ENCODE results near the gene DUSP12. TPM values are rescaled to one million over a fixed set of nuclear protein-coding genes. Genes with fewer than 3 reads are reported as not detected.

Gene DUSP12
- total and polyA plus RNA-seq, 9 of the 15 experiments (the other 6 are each of a cell fraction or from before 2014, with no cell fraction given): 10.4 to 81.4 (median 43.6) TPM

DNA sequence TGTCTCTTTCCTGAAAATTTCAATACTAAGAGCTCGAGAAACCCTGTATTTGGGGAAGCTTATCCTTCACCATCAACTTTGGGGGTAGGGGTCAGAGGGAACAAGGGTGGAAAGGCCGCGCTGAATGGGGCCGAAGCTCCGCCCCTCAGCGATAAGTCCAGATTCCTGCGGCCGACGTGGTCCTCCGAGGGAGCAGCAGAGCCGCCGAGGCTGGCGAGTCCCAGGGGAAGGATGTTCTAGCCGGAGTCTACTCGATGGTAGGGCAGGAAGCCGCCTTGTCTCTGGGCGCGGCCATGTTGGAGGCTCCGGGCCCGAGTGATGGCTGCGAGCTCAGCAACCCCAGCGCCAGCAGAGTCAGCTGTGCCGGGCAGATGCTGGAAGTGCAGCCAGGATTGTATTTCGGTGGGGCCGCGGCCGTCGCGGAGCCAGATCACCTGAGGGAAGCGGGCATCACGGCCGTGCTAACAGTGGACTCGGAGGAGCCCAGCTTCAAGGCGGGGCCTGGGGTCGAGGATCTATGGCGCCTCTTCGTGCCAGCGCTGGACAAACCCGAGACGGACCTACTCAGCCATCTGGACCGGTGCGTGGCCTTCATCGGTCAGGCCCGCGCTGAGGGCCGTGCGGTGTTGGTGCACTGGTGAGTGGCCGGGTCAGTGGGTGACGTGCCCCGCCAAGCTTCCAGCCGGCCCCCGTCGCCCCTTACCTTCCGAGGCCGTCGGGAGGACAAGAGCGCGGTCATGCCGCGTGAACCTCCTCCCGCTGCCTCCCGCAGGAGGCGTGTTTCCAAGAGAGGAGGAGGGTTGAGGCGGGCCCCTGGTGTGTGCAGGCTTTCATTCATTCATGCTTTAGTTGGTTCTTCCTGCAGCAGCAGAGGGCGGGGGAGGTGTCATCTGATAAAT is at the start of gene DUSP12 (continued):
- TF ChIP-seq, protein P1, sequence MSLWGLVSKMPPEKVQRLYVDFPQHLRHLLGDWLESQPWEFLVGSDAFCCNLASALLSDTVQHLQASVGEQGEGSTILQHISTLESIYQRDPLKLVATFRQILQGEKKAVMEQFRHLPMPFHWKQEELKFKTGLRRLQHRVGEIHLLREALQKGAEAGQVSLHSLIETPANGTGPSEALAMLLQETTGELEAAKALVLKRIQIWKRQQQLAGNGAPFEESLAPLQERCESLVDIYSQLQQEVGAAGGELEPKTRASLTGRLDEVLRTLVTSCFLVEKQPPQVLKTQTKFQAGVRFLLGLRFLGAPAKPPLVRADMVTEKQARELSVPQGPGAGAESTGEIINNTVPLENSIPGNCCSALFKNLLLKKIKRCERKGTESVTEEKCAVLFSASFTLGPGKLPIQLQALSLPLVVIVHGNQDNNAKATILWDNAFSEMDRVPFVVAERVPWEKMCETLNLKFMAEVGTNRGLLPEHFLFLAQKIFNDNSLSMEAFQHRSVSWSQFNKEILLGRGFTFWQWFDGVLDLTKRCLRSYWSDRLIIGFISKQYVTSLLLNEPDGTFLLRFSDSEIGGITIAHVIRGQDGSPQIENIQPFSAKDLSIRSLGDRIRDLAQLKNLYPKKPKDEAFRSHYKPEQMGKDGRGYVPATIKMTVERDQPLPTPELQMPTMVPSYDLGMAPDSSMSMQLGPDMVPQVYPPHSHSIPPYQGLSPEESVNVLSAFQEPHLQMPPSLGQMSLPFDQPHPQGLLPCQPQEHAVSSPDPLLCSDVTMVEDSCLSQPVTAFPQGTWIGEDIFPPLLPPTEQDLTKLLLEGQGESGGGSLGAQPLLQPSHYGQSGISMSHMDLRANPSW (CRISPR knock-in tag; IDR thresholded peaks at IDR 0.05): peak; percentile 93
- TF ChIP-seq ZNF584 (CRISPR knock-in tag; IDR thresholded peaks at IDR 0.05; ENCODE audit: low read depth) (no peak), XRCC5 (IDR thresholded peaks at IDR 0.05; ENCODE audit: low read depth, low read length) (no peak), TBL1XR1 (IDR thresholded peaks at IDR 0.05; ENCODE audit: low read length in 2 of 2) (peak in 1 of 2 experiments; percentile 31; a peak in 1 of 4 replicates), SAP30 (IDR thresholded peaks at IDR 0.05; ENCODE audit: borderline replicate concordance, insufficient read depth, low read depth, low read length, poor library complexity, severe bottlenecking) (peak; percentile 98), GTF2F1 (IDR thresholded peaks at IDR 0.05; ENCODE audit: low read depth, low read length) (no peak), MCM3 (IDR thresholded peaks at IDR 0.05) (no peak), E2F3 (CRISPR knock-in tag; IDR thresholded peaks at IDR 0.05) (peak; percentile 66; the same call in 1 of the 2 replicates), ZFPM2 (CRISPR knock-in tag; IDR thresholded peaks at IDR 0.05) (no peak), ZNF324 (CRISPR knock-in tag; IDR thresholded peaks at IDR 0.05) (no peak), DDX20 (tag; IDR thresholded peaks at IDR 0.05; ENCODE audit: low read depth) (no peak), MEF2A (IDR thresholded peaks at IDR 0.05; ENCODE audit: control insufficient read depth, low read depth, low read length) (no peak)
- TF ChIP-seq, protein P2, sequence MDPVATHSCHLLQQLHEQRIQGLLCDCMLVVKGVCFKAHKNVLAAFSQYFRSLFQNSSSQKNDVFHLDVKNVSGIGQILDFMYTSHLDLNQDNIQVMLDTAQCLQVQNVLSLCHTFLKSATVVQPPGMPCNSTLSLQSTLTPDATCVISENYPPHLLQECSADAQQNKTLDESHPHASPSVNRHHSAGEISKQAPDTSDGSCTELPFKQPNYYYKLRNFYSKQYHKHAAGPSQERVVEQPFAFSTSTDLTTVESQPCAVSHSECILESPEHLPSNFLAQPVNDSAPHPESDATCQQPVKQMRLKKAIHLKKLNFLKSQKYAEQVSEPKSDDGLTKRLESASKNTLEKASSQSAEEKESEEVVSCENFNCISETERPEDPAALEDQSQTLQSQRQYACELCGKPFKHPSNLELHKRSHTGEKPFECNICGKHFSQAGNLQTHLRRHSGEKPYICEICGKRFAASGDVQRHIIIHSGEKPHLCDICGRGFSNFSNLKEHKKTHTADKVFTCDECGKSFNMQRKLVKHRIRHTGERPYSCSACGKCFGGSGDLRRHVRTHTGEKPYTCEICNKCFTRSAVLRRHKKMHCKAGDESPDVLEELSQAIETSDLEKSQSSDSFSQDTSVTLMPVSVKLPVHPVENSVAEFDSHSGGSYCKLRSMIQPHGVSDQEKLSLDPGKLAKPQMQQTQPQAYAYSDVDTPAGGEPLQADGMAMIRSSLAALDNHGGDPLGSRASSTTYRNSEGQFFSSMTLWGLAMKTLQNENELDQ (CRISPR knock-in tag; IDR thresholded peaks at IDR 0.05; ENCODE audit: borderline replicate concordance): no peak
- TF ChIP-seq, protein P3, sequence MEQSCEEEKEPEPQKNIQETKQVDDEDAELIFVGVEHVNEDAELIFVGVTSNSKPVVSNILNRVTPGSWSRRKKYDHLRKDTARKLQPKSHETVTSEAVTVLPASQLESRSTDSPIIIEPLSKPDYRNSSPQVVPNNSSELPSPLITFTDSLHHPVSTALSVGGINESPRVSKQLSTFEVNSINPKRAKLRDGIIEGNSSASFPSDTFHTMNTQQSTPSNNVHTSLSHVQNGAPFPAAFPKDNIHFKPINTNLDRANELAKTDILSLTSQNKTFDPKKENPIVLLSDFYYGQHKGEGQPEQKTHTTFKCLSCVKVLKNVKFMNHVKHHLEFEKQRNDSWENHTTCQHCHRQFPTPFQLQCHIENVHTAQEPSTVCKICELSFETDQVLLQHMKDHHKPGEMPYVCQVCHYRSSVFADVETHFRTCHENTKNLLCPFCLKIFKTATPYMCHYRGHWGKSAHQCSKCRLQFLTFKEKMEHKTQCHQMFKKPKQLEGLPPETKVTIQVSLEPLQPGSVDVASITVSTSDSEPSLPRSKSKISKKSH (CRISPR knock-in tag; IDR thresholded peaks at IDR 0.05): no peak
- TF ChIP-seq, protein P4, sequence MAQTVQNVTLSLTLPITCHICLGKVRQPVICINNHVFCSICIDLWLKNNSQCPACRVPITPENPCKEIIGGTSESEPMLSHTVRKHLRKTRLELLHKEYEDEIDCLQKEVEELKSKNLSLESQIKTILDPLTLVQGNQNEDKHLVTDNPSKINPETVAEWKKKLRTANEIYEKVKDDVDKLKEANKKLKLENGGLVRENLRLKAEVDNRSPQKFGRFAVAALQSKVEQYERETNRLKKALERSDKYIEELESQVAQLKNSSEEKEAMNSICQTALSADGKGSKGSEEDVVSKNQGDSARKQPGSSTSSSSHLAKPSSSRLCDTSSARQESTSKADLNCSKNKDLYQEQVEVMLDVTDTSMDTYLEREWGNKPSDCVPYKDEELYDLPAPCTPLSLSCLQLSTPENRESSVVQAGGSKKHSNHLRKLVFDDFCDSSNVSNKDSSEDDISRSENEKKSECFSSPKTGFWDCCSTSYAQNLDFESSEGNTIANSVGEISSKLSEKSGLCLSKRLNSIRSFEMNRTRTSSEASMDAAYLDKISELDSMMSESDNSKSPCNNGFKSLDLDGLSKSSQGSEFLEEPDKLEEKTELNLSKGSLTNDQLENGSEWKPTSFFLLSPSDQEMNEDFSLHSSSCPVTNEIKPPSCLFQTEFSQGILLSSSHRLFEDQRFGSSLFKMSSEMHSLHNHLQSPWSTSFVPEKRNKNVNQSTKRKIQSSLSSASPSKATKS (CRISPR knock-in tag; IDR thresholded peaks at IDR 0.05): no peak
- TF ChIP-seq, protein P5, sequence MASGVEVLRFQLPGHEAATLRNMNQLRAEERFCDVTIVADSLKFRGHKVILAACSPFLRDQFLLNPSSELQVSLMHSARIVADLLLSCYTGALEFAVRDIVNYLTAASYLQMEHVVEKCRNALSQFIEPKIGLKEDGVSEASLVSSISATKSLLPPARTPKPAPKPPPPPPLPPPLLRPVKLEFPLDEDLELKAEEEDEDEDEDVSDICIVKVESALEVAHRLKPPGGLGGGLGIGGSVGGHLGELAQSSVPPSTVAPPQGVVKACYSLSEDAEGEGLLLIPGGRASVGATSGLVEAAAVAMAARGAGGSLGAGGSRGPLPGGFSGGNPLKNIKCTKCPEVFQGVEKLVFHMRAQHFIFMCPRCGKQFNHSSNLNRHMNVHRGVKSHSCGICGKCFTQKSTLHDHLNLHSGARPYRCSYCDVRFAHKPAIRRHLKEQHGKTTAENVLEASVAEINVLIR (CRISPR knock-in tag; IDR thresholded peaks at IDR 0.05): no peak
